Upper lobe of left lung (tissue), 6 donors: ENCODE results near the gene ADAMTSL3. TPM values are rescaled to one million over a fixed set of nuclear protein-coding genes. Genes with fewer than 3 reads are reported as not detected.

ENCODE experiments used
- ATAC-seq, 2 donors: fragments of 200-7000 bp; cut with Tn5 transposase; one replicate each; pipeline ENCODE4 v1.9.1; 2022; ENCODE audit warnings: mild to moderate bottlenecking in 2 of 2, moderate library complexity in 2 of 2; ENCODE audit not compliant: low FRiP score in 2 of 2
- DNase-seq, 2 donors: peaks; one replicate each; pipeline ENCODE4 v3.0.0-alpha.2; 2019 to 2020
- H3K27ac ChIP-seq, 4 donors: fragments of 200-600 bp; sonication (generic); one replicate each; pipeline ENCODE4 v1.5.1; 2016 to 2019
- H3K27me3 ChIP-seq, 4 donors: fragments of 200-600 bp; sonication (generic); one replicate each; pipeline ENCODE4 v1.5.1; 2017 to 2019
- H3K36me3 ChIP-seq, 4 donors: fragments of 200-600 bp; sonication (generic); one replicate each; pipeline ENCODE4 v1.5.1; 2016 to 2019
- H3K4me1 ChIP-seq, 4 donors: fragments of 200-600 bp; sonication (generic); one replicate each; pipeline ENCODE4 v1.5.1; 2018 to 2019
- H3K4me3 ChIP-seq, 4 donors: fragments of 200-600 bp; sonication (generic); one replicate each; pipeline ENCODE4 v1.5.1; 2017 to 2019; ENCODE audit warnings: mild to moderate bottlenecking in 2 of 4, moderate library complexity in 1 of 4
- H3K9me3 ChIP-seq, 4 donors: fragments of 200-600 bp; sonication (generic); one replicate each; pipeline ENCODE4 v1.5.1; 2018 to 2019
- CTCF ChIP-seq, 6 experiments: fragments of 450-650 bp in 4 of 6; fragments of 200-600 bp in 2 of 6; sonication (generic) in 2 of 6; IDR thresholded peaks; one replicate each; pipeline ENCODE4 v1.5.1; 2016 to 2019; ENCODE audit warnings: antibody characterized with exemption in 6 of 6
- EP300 ChIP-seq, 4 donors: sonication (generic); formaldehyde crosslinking; IDR thresholded peaks; one replicate each; pipeline ENCODE4 v1.5.1; 2017; ENCODE audit warnings: antibody characterized with exemption in 4 of 4, control low read depth in 2 of 4
- POLR2A ChIP-seq, 4 donors: fragments of 450-650 bp; IDR thresholded peaks; one replicate each; pipeline ENCODE4 v1.5.1; 2016 to 2017; ENCODE audit warnings: antibody characterized with exemption in 4 of 4, mild to moderate bottlenecking in 2 of 4
- POLR2AphosphoS5 ChIP-seq, 2 donors: sonication (generic); formaldehyde crosslinking; IDR thresholded peaks; one replicate each; pipeline ENCODE4 v1.5.1; 2017; ENCODE audit warnings: antibody characterized with exemption in 2 of 2
- WGBS, 2 donors: methylation state at CpG; one replicate each; pipeline ENCODE4 v1.1.5; 2017 to 2018; 5-methylcytosine and 5-hydroxymethylcytosine counted together
- total RNA-seq, 6 donors: library from RNA; depleted of rRNA in 4 of 6; stranded (reverse); fragments of >200 nt in 4 of 6; gene quantifications; one replicate each; pipeline versions ENCODE4 v1.1.0 to v1.2.1, GENCODE V29; 2016 to 2021
- donor health status: DM: no; HTN: no; CAD: no; lungs with moderate emphysema.
- donor health status: DM: no; HTN: yes; CAD: no; lungs with severe emphysema.

The ADAMTSL3 gene
- total RNA-seq, 6 donors from 2014 or later = 8.8 to 22.2 (median 11.7) TPM

GRCh38 chr15:83980637-83981036 lies 326.7 kb downstream of the ADAMTSL3 start:
- Histone ChIP-seq H3K9me3 (no peaks in the 10 kb centered on the region), H3K27ac (no peak overlapping the region), H3K27me3 (no peaks in the 10 kb centered on the region), H3K4me3 (no peak overlapping the region), H3K36me3 (no peaks in the 10 kb centered on the region), H3K4me1 (no peaks in the 10 kb centered on the region)
- no peak for DNase-seq
- ATAC-seq = no peak
- TF ChIP-seq CTCF (IDR thresholded peaks at IDR 0.05) (no peak), EP300 (IDR thresholded peaks at IDR 0.05) (no peak), POLR2A (IDR thresholded peaks at IDR 0.05) (no peak), POLR2AphosphoS5 (IDR thresholded peaks at IDR 0.05) (no peak)
- WGBS, 2 donors = 93 to 94% methylated on average over 3 to 4 of the region's 4 CpGs

- no peaks in the 10 kb centered on the region for H3K9me3 ChIP-seq
- H3K27ac ChIP-seq = no peak overlapping the region
- no peak for ATAC-seq
- no peak for TF ChIP-seq POLR2AphosphoS5 (IDR thresholded peaks at IDR 0.05)
- TF ChIP-seq CTCF (IDR thresholded peaks at IDR 0.05) = no peak
- TF ChIP-seq POLR2A (IDR thresholded peaks at IDR 0.05) = no peak
- no peak for TF ChIP-seq EP300 (IDR thresholded peaks at IDR 0.05)
- H3K4me1 ChIP-seq = no peaks in the 10 kb centered on the region
- no peak for DNase-seq
- H3K36me3 ChIP-seq = no peaks in the 10 kb centered on the region
- no peaks in the 10 kb centered on the region for H3K27me3 ChIP-seq
- 71 to 86% methylated on average over 4 to 6 of the region's 6 CpGs for WGBS, 2 donors
- no peak overlapping the region for H3K4me3 ChIP-seq
Observed at GRCh38 chr15:83982748-83983147, 328.8 kb downstream of the ADAMTSL3 start.

- WGBS, 2 donors = 43 to 51% methylated on average over 4 of the region's 4 CpGs
Observed at GRCh38 chr15:83983634-83984458, 329.9 kb downstream of the ADAMTSL3 start.

GRCh38 chr15:83984601-83985000 lies 330.7 kb downstream of the ADAMTSL3 start:
- Histone ChIP-seq H3K4me3 (no peak overlapping the region), H3K36me3 (no peaks in the 10 kb centered on the region), H3K9me3 (no peaks in the 10 kb centered on the region), H3K4me1 (no peaks in the 10 kb centered on the region), H3K27ac (no peak overlapping the region), H3K27me3 (no peaks in the 10 kb centered on the region)
- ATAC-seq = no peak
- no peak for DNase-seq
- no peak for TF ChIP-seq POLR2A (IDR thresholded peaks at IDR 0.05)

More at GRCh38 chr15:83983634-83984458, 329.9 kb downstream of the ADAMTSL3 start:
- H3K27ac ChIP-seq = no peak overlapping the region
- no peaks in the 10 kb centered on the region for H3K9me3 ChIP-seq
- TF ChIP-seq EP300 (IDR thresholded peaks at IDR 0.05) = no peak
- no peak for TF ChIP-seq POLR2AphosphoS5 (IDR thresholded peaks at IDR 0.05)
- no peak for TF ChIP-seq CTCF (IDR thresholded peaks at IDR 0.05)
- TF ChIP-seq POLR2A (IDR thresholded peaks at IDR 0.05) = no peak
- H3K36me3 ChIP-seq = no peaks in the 10 kb centered on the region
- ATAC-seq = no peak
- H3K4me3 ChIP-seq = no peak overlapping the region
- no peaks in the 10 kb centered on the region for H3K4me1 ChIP-seq
- no peaks in the 10 kb centered on the region for H3K27me3 ChIP-seq
- no peak for DNase-seq

- ATAC-seq (no peak), DNase-seq (no peak)
- 71 to 89% methylated on average over 5 of the region's 5 CpGs for WGBS, 2 donors
- Histone ChIP-seq H3K9me3 (no peaks in the 10 kb centered on the region), H3K4me1 (no peaks in the 10 kb centered on the region), H3K27me3 (no peaks in the 10 kb centered on the region), H3K4me3 (no peak overlapping the region), H3K36me3 (no peaks in the 10 kb centered on the region), H3K27ac (no peak overlapping the region)
- TF ChIP-seq EP300 (IDR thresholded peaks at IDR 0.05) = no peak
- no peak for TF ChIP-seq POLR2A (IDR thresholded peaks at IDR 0.05)
- no peak for TF ChIP-seq POLR2AphosphoS5 (IDR thresholded peaks at IDR 0.05)
- TF ChIP-seq CTCF (IDR thresholded peaks at IDR 0.05) = no peak
Observed at GRCh38 chr15:83991163-83991562, 337.2 kb downstream of the ADAMTSL3 start.
